ENCODE measurements around the gene ATR.

ATR gene

DNA sequence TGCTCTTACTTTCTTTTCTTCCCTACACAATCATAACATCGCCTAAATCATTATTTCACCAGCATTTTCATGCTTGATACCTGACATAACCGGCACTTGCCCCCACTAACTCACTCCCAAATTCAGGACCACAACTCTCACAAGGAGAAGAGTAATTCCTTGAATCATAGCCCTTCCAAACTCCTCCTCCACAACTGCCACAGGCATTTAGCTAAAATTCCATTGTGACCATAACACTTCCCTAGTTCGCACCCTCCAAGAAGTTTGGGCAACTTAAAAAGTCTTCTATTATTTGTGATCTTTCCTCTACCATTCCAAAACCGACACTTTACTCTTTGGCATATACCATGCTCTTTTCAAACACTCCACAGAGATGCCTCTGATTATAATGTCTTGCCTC lies 71.3 kb downstream of the ATR start:
- DNase-seq, result no peak

DNA sequence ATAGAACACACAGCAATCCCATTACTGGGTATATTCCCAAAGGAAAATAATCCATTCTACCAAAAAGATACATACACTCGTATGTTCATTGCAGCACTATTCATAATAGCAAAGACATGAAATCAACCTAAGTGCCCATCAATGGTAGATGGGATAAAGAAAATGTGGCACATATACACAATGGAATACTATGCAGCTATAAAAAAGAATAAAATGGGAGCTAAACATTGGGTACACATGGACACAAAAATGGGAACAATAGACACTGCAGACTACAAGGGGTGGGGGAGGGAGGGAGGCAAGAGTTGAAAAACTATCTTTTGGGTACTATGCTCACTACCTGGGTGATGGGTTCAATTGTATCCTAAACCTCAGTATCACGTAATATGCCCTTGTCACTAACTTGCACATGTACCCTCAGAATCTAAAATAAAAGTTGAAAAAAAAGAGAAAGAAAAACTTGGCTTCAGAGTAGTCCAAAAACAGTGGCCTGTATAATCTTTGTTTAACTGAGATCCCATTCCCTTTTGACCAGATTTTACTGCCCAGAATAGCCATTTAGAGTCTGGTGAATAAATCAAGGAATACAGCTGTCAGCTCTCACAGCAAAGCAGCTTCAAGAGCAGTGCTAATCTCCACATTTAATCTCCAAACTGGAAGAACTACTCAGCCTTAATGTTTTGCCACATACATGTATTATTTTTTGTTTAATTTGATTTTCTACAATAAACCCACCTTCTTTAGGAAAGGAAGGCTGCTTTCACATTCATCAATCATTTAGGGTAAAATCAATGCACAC lies 76.1 kb downstream of the ATR start:
- DNase-seq, result no peak

DNA sequence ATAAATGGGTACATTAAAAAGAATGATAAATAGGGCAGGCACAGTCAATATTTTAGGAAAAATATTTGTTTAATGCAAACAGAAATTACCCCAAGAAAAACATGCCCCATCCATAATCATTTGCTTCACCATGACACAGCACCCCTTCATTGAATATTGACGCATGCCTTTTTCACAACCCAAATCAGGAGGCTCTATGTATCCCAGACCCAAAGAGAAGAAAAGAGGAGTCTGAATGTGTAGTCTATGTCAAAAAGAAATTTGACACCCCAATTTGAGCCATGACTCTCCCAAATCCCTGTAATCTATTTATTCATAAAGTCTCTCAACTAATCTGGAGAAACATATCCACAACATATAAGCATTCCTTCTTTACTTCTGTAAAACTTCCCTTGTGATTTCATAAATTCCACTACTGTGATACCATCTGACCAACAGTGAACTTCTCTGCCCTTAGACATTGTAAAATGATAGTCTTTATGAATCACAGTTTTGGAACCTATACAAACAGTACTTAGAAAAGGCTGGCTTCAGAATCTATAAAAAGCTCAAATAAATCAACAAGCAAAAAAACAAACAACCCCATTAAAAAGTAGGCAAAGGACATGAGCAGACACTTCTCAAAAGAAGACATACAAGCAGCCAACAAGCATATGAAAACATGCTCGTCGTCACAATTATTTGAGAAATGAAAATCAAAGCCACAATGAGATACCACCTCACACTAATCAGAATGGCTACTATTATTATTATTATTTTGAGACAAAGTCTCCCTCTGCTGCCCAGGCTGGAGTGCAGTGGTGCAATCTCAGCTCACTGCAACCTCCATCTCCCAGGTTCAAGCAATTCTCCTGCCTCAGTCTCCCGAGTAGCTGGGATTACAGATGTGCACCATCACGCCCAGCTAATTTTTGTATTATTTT lies 77.3 kb downstream of the ATR start:
- DNase-seq, result no peak

- DNase-seq, result no peak
Measured at GRCh38 chr3:142500211-142500610, 78.3 kb downstream of the ATR start.

DNA sequence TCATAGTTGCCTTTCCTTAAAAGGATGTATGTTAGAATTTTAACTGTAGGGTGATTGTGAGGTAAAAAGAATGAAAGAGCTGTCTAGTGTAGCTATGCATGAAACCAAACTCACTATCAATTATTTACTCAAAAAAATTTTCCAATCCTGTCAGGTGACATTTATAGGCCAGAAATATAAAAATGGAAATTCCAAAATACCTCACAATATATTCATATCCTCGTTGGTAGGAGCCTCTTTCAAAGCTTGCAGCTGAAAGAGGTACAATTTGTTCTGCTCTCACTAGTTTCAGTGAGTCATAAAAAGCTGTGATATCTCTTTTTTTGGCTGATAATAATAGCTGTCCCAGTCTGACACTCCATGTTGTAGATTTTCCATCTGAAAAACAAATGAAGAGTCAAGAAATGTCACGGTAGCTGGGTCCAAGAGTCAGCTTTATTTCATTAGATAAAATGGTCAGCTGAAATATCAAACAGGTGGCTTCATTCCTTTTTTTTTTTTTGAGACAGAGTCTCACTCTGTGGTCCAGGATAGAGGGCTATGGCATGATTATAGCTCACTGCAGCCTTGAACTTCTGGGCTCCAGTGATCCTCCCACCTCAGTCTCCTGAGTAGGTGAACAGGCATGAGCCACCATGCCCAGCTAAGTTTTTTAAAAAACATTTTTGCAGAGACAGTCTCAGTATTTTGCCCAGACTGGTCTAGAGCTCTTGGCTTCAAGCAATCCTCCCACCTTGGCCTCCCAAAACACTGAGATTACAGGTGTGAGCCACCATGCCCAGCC lies 79.9 kb downstream of the ATR start:
- DNase-seq, result no peak

- no peak for DNase-seq
Measured at GRCh38 chr3:142497729-142498128, 80.8 kb downstream of the ATR start.

DNA sequence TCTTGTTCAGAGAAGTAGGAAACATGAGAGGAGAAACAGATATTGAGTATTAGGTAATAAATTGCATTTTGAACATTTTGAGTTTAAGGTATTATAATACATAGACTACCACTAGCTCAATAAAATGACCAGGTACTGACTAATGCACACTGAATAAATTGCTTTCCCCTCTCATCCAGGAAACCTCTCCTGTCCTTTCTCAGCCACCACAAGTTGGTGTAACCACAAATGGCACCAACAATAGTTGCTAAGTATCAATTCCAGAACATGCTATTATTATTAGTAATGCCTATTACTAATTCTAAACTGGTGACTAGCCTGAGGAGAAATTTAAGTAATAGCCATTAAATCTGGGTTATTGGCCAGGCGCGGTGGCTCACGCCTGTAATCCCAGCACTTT lies 83.4 kb downstream of the ATR start:
- DNase-seq, result no peak

DNA sequence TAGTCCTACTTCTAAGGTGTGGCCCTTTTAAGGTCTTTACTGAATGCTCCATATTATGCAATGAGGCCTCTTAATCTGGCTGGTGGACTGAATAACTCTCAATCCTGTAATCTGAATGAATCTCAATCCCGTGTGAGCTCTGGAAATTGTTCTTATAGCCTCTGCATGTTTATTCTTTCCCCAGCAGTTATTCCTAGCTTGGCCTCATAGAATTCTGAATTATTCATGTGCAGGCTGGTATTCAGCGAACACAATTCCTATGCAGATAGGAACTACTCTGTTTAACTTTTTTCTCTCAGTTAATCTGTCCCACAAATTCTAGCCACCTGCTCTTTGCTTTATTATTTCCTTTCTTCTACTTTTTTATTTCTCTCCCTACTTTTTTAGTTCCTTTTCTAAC lies 86.3 kb downstream of the ATR start:
- DNase-seq, result no peak

DNA sequence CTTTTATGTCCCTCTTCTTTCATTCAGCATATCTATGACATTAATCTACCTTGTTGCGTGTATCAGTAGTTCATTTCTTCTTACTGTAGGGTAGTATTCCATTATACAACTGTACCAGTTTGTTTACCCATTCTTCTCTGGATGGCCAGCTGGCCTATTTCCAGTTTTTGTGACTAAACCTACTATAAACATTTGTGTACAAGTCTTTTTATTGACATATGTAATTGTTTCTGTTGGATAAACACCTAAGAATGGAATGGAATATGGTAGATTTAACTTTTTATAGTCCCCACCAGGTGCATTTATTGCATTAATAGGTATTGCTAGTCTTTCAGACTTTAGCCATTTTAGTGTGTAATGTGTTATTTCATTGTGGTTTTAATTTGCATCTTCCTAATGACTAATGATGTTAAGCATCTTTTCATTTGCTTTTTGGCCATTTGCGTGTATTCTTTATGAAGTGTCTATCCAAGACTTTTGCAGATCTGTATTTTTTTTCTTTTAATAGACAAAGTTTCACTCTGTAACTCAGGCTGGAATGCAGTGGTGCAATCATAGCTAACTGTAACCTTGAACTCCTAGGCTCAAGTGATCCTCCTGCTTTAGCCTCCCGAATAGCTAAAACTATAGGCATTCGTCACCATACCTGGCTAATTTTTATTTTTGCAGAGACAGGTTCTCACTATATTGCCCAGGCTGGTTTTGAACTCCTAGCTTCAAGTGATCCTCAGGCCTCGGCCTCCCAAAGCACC lies 88.8 kb downstream of the ATR start:
- no peak for DNase-seq

DNA sequence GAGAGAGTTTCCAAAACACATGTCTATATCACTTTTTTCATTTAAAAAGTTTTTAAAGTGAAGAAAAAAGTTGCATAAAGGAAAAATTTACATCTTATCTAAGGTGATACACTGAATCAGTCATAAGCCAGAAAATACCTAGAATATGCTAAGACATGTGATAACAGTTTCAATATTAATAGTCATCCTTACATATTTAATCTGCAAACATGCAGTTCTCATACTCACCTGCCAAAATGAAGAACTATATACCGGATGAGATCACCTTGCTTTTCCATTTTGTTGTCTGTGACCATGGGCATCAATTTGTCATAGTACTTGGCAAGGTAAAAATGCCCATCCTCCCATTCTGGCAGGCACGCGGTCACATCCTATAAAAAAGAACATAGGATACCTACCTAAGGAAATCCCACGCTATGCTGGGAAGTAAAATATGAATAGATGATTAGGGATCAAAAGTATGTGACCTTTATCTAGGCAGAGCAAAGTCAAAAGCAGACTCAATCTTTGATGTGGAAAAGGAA lies 93.6 kb downstream of the ATR start:
- DNase-seq, result no peak

GRCh38 chr3:142481196-142481595 lies 97.3 kb downstream of the ATR start:
- no peak for DNase-seq

DNA sequence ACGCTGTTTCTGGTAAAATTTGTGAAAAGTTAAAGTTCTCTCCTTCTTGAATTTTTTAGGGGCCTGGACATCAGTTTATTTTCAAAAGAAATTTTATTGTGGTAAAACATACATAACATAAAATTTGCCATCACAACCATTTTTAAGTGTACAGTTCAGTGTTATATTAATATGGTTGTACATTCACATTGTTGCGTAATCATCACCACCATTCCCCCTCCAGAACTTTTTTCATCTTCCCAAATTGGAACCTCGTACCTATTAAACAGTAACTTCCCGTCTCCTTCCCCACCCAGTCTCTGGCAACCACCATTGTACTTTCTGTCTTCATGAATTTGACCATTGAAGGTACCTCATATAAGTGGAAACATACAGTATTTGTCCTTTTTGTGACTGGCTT lies 107.7 kb downstream of the ATR start:
- DNase-seq, result no peak

DNA sequence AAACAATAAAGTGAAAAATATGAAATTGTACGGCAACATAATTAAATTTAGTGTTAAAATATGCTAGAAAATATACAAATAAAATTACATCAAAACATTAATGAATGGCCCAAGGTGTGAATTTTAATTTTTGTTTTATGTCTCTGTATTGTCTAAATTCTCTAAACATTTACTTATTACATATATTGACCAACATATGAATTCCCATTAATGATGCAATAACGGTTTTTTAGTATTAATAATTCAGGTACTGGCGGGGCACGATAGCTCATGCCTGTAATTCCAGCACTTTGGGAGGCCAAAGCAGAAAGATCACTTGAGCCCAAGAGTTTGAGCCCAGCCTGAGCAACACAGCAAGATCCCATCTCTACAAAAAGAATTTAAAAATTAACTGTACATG lies 110.1 kb downstream of the ATR start:
- DNase-seq, result no peak

DNA sequence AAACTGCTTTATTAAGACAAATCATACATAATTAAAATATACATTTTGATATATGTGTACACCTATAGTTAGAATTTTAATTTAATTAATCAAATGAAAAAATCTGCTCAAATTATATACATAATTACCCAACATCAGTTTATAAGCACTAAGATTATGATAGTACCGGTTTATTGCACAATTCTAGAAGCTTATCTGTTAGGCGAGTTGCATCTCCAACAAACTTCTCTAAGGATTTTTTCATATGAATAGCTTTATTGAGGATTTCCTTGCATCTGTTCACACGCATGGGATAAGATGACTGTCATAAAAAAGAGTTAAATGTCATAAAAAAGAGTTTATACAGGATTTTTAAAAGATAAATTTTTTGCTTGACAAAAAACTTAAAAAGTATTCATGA lies 110.8 kb downstream of the ATR start:
- no peak for DNase-seq

DNA sequence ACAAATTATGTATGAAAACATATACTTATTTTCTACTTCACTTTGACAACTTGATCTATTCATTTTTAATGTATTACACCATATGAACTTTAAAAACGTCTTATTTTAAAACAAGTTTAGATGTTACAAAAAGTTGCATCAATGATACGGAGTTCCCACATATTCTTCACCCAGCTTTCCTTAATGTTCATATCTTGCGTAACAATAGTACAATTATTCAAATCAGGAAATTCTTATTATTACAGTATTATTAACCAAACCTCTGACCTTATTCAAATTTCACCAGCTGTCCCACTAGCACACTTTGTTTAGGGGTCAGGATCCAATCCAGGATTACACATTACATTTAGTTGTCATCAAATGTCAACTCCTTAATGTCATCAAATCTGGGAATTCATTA lies 117.8 kb downstream of the ATR start:
- DNase-seq, result no peak

- DNase-seq, result no peak
Measured at GRCh38 chr3:142459929-142460328, 118.6 kb downstream of the ATR start.

- DNase-seq, result no peak
Measured at GRCh38 chr3:142459096-142459495, 119.4 kb downstream of the ATR start.

GRCh38 chr3:142450881-142451280 lies 127.7 kb downstream of the ATR start:
- DNase-seq, result no peak

DNA sequence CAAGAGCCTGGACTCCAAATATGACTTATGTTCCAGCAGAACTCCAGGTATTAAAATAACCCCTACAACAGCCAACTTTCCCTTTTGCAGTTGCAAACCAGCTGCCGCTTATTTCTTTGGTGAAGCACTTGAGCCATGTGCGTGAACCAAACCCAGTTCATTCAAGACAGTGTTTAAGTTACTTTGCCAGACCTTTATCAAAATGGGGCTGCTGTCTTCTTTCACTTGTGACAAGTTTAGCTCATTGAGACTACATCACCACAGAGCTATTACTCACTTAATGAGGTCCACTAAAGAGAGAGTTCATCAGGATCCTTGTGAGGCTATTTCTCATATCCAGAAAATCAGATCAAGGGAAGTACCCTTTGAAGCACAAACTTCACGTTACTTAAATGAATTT lies 128.3 kb downstream of the ATR start:
- DNase-seq, result no peak

- peak; percentile 95 for DNase-seq
Measured at GRCh38 chr3:142447852-142448823, 130.4 kb downstream of the ATR start, which contains the start of gene XRN1. Gene XRN1, minus strand, starts transcription at chr3:142448037. Its CDS starts 93 bp downstream, at chr3:142447944.

- peak; percentile 54 for DNase-seq
Measured at GRCh38 chr3:142447301-142447851, 131.2 kb downstream of the ATR start.

All from CD4-positive, alpha-beta T cell treated with Interleukin-6 for 4 hours (primary cell).